ENCODE measurements around the gene PLXNA4.

The PLXNA4 gene

DNA sequence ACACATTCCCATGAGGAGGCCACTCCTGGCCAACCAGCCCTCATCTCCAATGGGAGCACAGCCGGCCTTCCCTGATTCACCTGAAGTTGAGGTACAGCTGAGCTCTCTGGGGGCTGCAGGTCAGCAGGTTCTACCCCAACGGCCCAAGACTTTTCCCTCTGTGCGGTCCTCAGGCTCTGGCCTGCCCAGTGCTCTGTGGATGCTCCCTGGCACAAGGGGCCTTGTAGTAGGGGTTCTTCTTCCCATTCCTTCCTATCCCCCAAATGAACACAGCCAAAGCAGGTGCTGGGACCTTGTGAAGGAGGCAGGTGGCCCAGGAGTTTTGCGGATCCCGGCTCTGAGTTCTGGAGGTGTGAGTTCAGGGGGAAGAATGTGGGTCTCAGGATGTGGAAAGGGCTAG, 72.2 kb downstream of the PLXNA4 start:
- DNase-seq (ENCODE audit: low read depth, low spot score): no peak

DNA sequence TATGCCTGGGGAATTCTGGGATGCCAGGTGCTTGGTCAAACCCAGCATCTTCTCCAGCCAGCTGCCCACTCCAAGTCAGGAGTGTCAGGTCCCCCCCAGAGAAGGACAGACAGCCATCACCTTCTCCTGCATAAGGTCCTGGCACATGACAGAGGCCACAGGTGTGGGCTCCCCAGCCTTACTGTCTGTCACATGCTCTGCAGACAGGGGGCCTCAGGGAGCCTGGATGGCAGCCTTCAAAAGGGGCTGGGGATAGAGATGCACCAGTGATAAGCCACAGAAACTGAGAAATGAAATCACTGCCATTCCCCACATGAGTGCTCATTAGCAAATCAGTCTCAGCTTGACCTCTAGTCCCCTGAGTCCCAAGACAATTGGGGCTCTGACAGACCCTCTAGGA, 72.9 kb downstream of the PLXNA4 start:
- no peak for DNase-seq (ENCODE audit: low read depth, low spot score)

DNA sequence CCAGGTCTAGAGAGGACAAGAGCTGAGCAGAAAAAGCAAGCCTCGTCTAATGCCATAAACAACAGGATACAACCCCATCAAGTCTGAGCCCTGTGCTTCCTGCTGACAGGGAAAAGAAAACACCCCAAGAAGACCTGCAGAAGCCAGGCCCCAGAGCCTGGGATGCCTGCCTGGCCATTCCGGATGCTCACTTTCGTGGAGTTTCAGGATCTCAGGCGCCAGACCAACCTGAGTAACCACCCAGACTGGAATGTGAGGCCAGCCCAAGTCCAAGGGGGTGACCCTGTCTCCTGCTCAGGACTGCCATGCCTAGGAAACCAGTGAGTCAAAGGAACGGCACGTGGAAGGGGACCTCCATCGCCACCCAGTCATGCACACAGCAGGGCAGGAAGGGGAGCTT, 74.3 kb downstream of the PLXNA4 start:
- no peak for DNase-seq (ENCODE audit: low read depth, low spot score)

DNA sequence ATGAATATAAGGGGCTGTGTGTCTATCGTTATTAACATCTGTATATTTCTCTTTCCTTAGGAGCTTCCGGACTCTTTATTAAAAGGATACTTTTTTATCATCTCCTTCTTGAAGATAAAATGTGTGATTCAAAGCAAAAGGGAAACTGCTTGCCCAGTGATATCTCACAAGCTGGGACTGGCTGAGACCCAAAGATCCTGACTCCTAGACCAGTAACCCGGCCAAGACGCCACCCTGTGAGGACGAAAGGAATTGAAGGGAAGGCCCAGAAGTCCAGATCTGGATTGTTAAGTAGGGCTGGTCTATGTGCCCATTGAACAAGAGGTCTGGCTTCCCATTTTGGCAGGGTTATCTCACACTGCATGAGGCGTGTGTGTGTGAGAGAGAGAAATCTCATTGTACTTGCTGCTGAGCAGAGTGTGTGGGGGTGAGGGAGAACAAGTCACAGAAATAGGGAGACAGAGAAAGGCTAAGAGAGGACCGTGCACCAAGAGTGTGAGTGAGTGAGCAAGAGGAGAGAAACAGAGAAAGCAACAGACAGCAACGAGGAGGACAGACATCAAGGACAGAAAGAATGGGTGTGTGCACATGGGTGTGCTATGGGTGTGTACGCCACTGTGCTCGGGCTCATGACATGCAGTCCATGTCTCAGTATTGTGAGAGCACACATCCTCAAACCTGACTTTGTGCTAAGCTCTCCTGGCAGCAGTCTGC, 75.4 kb downstream of the PLXNA4 start:
- peak; percentile 68 for DNase-seq (ENCODE audit: low read depth, low spot score)

DNA sequence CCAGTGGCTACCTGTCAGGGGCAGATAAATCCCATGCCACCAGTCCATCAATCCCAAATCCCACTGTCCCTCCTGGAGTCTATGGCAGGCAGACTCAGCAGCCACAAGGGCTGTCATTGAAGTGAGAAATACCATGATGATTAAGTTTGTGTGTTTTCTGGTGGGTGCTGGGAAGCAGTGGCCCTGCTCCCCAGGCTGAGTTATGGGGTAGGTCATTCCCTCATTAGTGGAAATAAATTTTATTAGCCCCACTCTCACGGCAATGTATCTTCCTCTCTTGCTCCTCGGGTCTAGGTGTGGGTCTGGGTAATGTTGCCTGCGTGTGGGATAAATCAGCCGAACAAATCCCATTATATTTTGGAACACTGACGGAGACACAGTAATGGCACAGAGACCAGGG, 76.8 kb downstream of the PLXNA4 start:
- DNase-seq (ENCODE audit: low read depth, low spot score): no peak

DNA sequence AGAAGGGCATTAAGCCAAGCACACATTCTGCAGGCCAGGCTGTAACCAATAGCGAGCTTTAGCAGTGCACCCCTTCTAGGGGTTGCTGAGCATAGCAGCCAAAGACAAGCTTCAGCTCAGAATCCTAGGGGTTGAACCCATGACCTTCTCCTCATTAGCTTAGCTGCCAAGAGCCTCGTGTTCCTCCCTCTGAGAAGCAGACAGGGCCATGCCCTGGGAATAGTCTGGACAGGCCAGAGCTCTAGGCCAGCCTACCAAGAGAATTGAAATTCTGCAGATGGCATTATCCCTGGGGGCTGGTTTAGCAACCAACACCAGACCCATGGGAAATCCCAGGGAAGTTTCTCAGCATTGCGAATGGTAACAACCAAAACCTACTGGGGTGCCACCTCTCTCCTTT, 77.2 kb downstream of the PLXNA4 start:
- DNase-seq (ENCODE audit: low read depth, low spot score): no peak

DNA sequence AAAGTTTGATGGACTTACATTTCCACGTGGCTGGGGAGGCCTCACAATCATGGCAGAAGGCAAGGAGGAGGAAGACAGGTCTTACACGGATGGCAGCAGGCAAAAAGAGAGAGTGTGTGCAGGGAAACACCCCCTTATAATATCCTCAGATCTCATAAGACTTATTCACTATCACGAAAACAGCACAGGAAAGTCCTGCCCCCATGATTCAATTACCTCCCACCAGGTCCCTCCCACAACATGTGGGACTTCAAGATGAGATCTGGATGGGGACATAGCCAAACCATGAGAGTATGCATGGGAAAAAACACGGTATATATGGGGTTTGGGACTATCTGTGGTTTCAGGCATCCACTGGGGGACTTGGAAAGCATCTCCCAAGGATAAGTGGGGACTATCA, 78.0 kb downstream of the PLXNA4 start:
- DNase-seq (ENCODE audit: low read depth, low spot score): no peak

DNA sequence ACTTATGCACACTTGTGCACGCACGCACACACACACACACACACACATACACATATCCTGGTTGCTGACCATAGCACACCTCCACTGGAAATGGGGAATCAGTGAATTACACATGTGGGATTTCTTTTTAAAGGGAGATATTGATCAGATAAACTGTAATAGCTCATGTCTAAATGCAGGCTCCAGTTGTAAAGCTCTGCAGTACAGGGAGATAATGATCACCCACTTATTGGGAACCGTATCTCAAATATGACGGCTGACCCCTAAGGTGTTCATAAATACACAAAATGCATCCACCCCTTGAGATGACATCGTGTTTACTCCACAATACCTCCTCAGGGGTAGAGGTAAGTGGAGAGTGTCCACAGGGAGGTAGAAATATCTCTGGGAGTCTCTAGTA, 79.2 kb downstream of the PLXNA4 start:
- no peak for DNase-seq (ENCODE audit: low read depth, low spot score)

DNA sequence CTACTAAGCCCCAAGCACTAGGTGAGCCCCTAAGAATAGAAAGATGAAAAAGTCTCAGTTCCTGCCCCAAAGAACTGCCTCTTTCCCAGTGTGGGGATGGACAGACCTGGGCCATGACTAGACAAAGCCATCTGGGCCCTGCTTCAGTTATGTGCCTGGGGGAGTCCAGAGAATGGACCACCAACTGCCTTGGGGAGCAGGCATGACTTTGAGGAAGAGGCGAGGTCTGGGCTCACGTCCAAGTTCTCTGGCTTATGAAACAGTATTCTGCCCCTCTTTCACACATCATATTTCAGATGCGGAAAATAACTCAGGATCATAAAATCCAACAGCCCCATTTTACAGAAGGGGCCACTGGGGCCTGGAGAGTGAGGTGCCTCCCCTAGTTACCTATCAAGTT, 80.3 kb downstream of the PLXNA4 start:
- no peak for DNase-seq (ENCODE audit: low read depth, low spot score)

DNA sequence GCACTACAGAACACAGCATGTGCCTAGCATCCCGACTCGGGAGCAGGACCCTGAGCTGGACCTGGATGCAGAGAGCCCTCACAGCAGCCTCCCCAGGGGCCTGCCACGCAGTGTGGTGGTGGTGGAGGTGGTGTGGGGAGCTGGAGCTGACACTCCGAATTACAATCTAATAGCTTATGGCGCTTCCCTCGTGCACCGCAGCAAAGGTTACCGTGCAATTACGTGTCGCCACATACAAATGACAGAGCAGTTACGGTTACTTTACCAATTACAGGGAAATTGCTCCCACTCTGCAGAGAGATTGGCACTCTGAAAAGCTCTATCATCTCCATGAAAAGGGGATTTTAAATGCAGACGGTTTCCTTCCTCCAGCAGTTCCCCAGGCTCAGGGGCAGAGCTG, 81.8 kb downstream of the PLXNA4 start:
- DNase-seq (ENCODE audit: low read depth, low spot score): no peak

DNA sequence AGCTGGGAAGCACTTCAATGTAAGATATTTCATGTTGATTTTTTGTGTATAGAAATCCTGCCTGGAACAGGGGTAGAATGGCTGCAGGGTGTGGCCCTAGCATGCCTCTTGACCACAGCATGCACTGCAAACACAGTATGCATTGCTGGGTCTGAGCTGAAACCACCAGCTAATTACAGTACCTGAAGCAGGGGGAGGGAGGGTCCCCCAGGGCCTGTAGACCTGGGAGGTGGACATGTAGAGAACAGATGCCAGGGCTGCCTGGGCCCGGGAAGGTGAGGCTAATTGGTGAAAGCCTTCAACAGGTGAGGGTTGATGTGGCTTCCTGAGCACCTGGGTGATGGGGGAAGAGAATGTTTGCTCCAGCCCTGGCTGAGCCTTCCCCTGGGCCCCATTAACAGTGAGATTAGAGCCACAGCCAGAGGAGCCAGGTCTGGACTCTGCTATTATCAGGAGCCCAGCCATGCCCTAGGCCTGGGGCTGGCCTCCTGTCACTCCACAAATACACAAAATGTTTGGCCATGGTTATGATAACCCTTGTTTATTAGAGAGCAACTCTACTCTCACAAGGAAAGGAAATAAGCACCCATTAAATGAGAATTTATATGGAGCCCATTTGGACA, 83.3 kb downstream of the PLXNA4 start:
- DNase-seq (ENCODE audit: low read depth, low spot score): no peak

DNA sequence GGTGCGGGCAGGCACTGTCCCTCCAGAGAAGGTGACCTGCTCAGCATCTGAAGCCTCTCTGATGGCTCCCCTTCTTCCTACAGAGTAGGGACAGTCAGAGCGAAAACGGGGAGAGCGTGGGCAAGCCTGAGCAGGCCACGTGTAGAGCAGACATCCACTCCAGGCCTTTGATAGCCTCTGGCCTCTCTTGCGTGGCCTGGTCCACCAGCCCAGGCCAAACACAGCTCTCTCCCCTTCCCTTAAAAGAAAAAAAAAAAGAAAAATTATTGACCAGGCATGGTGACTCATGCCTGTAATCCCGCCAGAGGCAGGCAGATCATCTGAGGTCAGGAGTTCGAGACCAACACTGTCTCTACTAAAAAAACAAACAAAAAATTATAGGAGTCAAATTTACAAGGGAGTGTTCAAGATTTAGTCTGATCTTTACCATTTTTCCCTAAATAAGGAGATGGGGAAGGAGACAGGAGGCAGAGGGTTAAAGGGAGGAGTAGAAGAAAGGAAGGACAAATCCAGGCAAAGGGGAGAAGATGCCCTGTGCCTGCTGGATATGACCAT, 84.8 kb downstream of the PLXNA4 start:
- DNase-seq (ENCODE audit: low read depth, low spot score): no peak

DNA sequence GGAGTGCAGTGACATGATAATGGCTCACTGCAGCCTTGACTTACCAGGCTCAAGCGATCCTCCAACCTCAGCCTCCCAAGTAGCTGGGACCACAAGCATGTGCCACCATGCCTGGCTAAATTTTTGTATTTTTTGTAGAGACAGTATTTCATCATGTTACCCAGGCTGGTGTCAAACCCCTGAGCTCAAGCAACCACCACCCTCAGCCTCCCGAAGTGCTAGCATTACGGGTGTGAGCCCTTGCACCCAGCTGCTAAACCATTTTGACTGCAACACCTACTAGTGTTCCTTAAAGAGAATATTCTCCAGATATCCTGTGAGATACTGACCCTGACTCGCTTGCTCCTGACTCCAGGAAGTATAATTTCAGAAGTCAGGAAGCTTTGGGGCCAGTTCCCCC, 85.8 kb downstream of the PLXNA4 start:
- DNase-seq (ENCODE audit: low read depth, low spot score): no peak

DNA sequence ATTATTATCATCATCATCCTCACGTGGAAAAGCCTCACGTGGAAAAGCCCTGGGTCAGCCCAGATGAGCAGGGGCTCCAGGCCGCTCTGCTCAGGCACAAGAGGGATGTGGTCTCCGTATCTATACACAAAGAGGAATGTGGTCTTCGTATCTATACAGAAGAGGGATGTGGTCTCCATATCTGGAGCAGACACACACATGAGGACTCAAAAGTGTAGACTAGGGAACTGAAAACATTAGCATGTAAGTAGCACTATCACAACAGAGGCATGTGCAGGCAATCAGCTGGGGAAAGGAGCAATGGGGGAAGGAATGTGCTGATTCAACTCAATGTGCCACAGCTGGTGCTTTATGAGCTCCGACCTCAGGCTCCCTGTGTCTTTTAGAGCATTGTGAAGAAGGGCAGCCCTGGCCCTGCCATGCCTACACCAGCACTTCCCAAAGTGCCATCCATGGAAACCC, 86.5 kb downstream of the PLXNA4 start:
- DNase-seq (ENCODE audit: low read depth, low spot score): no peak

DNA sequence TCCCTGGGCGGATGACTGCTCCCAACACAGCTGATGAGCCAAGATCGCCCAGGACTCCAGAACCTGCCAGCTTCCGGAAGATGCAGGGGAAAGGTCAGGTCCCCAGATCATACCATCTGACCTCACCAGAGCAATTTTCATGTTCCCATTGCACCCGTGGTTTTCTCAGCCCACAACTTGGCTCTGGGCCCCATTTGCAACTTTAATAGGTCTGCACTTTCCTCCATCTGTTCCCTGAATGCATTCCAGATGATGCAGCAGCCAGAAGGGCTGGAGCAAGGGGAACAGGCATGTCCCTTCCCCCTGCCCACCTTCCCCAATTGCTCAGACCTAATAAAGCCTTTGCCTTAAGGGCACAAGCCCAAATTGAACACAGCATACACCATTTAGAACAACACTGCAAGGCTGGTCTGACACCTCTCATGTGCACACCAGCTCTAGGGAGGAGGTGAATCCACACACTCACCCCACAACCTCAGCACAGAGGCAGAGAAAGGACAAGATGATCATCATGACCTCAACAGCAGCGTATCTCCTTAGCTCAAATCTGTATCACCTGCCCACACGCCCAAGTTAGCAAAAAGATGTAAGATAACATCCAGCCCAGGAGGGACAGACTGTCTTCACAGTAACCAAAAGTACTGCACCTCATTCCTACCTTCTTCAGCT, 87.5 kb downstream of the PLXNA4 start:
- peak; percentile 45 for DNase-seq (ENCODE audit: low read depth, low spot score)

DNA sequence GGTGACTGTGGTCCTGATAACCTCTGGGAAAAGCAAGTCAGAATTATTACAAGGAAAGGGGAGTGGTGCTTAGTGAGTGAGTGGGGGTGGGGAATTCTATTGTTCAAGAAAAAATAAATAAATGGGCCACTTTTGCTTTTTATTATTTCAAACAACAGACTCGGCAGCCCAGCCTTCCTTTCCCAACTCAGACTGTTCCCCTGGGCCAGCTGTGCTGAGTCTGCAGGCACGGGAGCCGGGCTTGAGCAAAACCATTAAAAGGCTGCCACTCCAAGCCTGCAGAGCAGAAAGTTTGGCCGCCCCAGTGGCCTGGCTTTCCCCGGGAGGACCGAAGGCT, 90.0 kb downstream of the PLXNA4 start:
- DNase-seq (ENCODE audit: low read depth, low spot score): no peak

DNA sequence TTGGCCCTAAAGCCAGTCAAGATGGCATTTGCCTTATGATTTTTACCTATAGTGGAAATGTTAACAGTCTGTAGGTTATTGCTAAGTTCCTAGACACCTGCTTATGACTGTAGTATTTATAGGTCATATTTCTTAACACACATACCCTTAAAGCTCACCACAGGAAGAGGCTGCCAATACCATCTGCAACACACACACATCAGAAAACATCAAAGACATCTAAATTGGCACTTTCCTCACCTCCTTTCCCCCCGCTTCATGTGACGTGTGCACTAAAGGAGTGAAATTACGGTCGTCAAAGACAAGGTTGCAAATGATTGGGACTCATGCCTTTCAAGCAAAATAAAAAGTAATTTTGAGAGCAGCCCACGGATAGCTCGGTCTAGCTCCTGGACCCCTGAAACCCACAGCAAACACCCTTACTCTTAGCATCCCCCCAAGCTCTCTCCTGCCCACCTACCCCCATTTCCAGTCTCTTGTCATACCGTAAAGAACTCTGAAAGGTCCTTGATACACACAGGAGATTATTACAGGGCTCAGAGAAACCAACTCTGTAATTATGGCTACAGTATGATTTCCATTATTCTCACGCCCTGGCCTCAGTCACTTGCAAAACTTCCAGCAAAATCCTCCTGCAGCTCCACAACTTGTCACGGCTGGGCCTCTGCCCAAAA, 90.5 kb downstream of the PLXNA4 start:
- no peak for DNase-seq (ENCODE audit: low read depth, low spot score)

DNA sequence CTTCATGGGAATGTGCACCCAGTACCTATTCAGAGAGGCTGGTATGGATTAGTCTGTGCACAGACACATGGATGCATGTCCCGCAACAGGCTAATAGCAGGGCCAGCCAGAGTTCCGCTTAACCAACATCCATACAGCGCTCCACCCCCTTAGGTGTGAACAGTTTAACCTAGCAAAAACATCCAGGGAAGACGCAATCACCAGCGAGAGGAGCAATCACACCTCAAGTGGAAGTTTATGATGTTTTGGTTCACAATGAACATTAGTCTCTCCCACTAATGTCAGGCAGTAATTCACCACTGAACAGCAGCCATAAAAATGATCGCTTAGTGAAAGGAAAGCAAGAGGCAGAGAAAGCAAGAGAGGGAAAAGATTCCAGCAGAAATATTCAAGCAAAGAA, 91.1 kb downstream of the PLXNA4 start:
- no peak for DNase-seq (ENCODE audit: low read depth, low spot score)

DNA sequence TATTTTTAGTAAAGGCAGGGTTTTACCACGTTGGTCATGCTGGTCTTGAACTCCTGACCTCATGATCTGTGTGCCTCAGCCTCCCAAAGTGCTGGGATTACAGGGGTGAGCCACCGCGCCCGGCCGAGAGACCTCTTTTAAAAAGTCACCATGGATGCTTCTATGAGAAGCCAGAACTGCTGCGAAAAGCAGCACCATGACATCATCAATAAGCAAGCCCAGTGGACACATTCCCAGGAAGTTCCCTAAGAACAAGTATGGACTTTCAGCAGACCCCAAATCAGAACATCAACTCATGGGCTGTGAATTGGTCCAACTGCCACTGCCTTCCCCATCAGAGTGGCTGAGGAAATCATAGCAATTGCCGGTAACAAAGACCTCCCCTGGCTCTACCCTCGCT, 93.4 kb downstream of the PLXNA4 start:
- no peak for DNase-seq (ENCODE audit: low read depth, low spot score)

DNA sequence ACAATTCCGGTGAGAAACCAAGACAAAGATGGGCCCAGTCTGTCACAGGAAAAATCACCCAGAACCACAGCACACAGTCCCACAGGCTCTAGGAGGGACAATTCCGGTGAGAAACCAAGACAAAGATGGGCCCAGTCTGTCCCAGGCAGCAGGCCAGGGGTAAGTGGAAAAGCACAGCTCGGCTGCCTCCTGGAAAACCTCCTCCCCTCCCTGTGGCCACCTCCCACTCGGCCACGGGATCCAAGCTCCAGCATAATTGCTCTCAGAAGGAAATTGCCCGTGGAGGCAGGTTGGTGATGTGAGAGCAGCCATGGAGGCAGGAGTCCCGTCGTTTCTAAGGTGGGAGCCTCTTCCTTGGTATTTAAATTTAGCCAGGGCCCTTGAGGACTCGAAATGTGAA, 95.7 kb downstream of the PLXNA4 start:
- DNase-seq (ENCODE audit: low read depth, low spot score): no peak

DNA sequence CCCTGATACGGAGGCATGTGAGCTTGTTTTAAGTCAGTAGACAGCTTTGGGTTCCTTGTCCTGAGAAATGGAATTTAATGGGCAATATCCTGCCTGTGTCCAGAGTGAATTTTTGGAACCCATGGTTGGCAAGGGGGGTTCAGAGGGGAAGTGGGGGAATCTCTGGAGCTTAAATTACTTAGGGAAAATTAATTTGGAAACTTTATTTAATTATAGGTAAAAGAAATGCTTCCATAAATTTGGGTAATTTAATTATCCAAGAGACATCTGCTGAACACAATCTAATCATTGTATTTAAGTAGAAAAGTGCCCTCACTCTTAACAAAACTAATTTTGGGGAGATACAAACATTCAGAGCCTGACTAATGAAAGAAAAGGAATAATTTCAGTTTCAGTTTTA, 99.7 kb downstream of the PLXNA4 start:
- DNase-seq (ENCODE audit: low read depth, low spot score): no peak

DNA sequence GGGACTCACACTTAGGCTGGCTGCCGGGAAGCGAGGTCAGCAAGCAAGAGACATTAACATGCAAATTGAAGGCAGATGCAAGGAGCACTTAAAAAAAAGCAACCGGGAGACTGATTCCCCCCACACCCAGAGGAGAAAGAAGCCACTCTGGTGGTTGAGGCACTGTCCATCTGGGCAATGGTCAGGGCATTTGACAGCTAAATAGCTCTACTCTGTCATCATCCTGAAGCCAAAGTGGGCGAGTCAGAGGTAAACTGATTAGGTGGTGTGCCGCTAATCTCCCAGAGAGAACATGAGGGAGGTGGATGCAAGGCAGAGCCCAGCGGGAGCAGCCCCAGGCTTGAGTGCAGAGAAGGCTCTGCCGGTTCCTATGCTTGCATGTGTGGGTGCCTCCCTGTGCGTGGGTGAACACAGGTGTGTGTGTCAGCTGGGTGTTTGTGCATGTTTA, 100.6 kb downstream of the PLXNA4 start:
- peak; percentile 27 for DNase-seq (ENCODE audit: low read depth, low spot score)
